ENCODE data around the gene KDELR3. TPM values are rescaled to one million over a fixed set of nuclear protein-coding genes. Genes with fewer than 3 reads are reported as not detected.

The KDELR3 gene
- total RNA-seq, 1 experiment from 2014 or later, result 7.3 TPM

GRCh38 chr22:38489142-38489541 is 21.2 kb downstream of the KDELR3 start:
- no peak overlapping the region for H3K27ac ChIP-seq (ENCODE audit: insufficient read length, low read depth, low read length)
- H3K23me2 ChIP-seq (ENCODE audit: insufficient read length, low read depth, low read length, poor library complexity, severe bottlenecking), result no peaks in the 10 kb centered on the region
- H3K79me1 ChIP-seq (ENCODE audit: insufficient read depth, low read depth, low read length, poor library complexity, severe bottlenecking), result no peaks in the 10 kb centered on the region
- no peaks in the 10 kb centered on the region for H3K27me3 ChIP-seq (ENCODE audit: insufficient read depth, low read length)
- no peak overlapping the region for H2AK5ac ChIP-seq (ENCODE audit: insufficient read length, low read length)
- H3T11ph ChIP-seq (ENCODE audit: low read length), result no peak overlapping the region
- H3K9ac ChIP-seq (ENCODE audit: extremely low read depth, insufficient read length, low read length), result no peak overlapping the region
- Mint-ChIP-seq H3K4me3 (no peak overlapping the region), H3K36me3 (ENCODE audit: insufficient read depth in 1 of 3, low read depth in 3 of 3) (peaks cover 75 to 94% (median 93%) of the 10 kb centered on the region in 3 experiments), H3K27me3 (ENCODE audit: low read depth) (no peaks in the 10 kb centered on the region; the same call in 1 of the 2 replicates), H3K4me1 (peaks cover 20 to 47% of the 10 kb centered on the region in 2 experiments), H3K9me3 (no peaks in the 10 kb centered on the region), H3K27ac (peak overlapping the region in 1 of 3 experiments; percentile 97; a peak in 2 of 7 replicates)
- H2BK15ac ChIP-seq (ENCODE audit: low read depth, low read length), result no peak overlapping the region
- no peak overlapping the region for H3K23ac ChIP-seq (ENCODE audit: insufficient read length, low read depth, low read length)
- no peaks in the 10 kb centered on the region for H3K4me1 ChIP-seq (ENCODE audit: insufficient read depth, low read length)
- H3K18ac ChIP-seq (ENCODE audit: insufficient read length, low read depth, low read length), result no peak overlapping the region
- no peaks in the 10 kb centered on the region for H3K79me2 ChIP-seq (ENCODE audit: insufficient read depth, low read length)
- no peak overlapping the region for H2BK12ac ChIP-seq (ENCODE audit: insufficient read length, low read depth, low read length)
- no peak overlapping the region for H3K4me2 ChIP-seq (ENCODE audit: insufficient read depth, insufficient read length, low read length)
- no peak for DNase-seq
- no peak overlapping the region for H4K91ac ChIP-seq (ENCODE audit: insufficient read length, low read depth, low read length)
- no peak overlapping the region for H4K5ac ChIP-seq (ENCODE audit: insufficient read length, low read depth, low read length)
- no peak overlapping the region for H2BK5ac ChIP-seq (ENCODE audit: insufficient read length, low read length)
- H4K20me1 ChIP-seq (ENCODE audit: control insufficient read depth, insufficient read depth, insufficient read length), result no peaks in the 10 kb centered on the region
- WGBS (ENCODE audit: extremely low coverage, insufficient read length, low lambda C conversion rate), result no CpG with 5 or more reads among the region's 17 CpGs
- H2AFZ ChIP-seq (ENCODE audit: low read length), result no peak overlapping the region
- no peaks in the 10 kb centered on the region for H3K9me3 ChIP-seq (ENCODE audit: control insufficient read depth, low read depth, low read length)
- H3K14ac ChIP-seq (ENCODE audit: insufficient read depth, low read length), result no peak overlapping the region
- no peak overlapping the region for H4K8ac ChIP-seq (replicated peaks; ENCODE audit: insufficient read length, low read depth, low read length)
- H3K4ac ChIP-seq (ENCODE audit: low read depth, low read length), result no peak overlapping the region
- no peak overlapping the region for H2BK20ac ChIP-seq (ENCODE audit: low read depth, low read length, poor library complexity, severe bottlenecking)
- no peak for TF ChIP-seq CTCF (conservative IDR thresholded peaks at IDR 0.05)
- no peak overlapping the region for H3K56ac ChIP-seq (ENCODE audit: insufficient read length, low read depth, low read length)
- no peak overlapping the region for H2BK120ac ChIP-seq (ENCODE audit: low read depth, low read length, poor library complexity, severe bottlenecking)

Measured in H9 (cell line).